Adrenal gland (tissue), 12 donors: Measurements from ENCODE around the gene TAF1C. TPM values are rescaled to one million over a fixed set of nuclear protein-coding genes. Genes with fewer than 3 reads are reported as not detected.

ENCODE experiments used
- DNase-seq, 7 donors: peaks; one replicate each; pipeline ENCODE4 v3.0.0-alpha.2; 2019 to 2020
- H3K27ac ChIP-seq, 5 donors: fragments of 200-600 bp; sonication (generic) in 4 of 5; 1 replicate in 3 of 5; 2 replicates in 2 of 5; pipeline versions ENCODE4 v1.5.1 to v1.8.0; 2016 to 2020; ENCODE audit warnings: mild to moderate bottlenecking in 1 of 5
- H3K27me3 ChIP-seq: fragments of 200-600 bp; 2 replicates; pipeline ENCODE4 v1.8.0; 2021
- H3K36me3 ChIP-seq, 2 donors: fragments of 200-600 bp; replicated peaks in 1 of 2; 1 replicate in 1 of 2; 2 replicates in 1 of 2; pipeline versions ENCODE4 v1.5.1 to v1.8.0; 2018 to 2022
- H3K4me1 ChIP-seq, 2 donors: fragments of 200-600 bp; replicated peaks in 1 of 2; 1 replicate in 1 of 2; 2 replicates in 1 of 2; pipeline versions ENCODE4 v1.5.1 to v1.8.0; 2018 to 2021
- H3K4me3 ChIP-seq, 4 donors: fragments of 200-600 bp; sonication (generic) in 3 of 4; one replicate each; pipeline ENCODE4 v1.5.1; 2016 to 2018
- H3K9me3 ChIP-seq, 3 donors: fragments of 200-600 bp; sonication (generic) in 1 of 3; replicated peaks in 1 of 3; 1 replicate in 2 of 3; 2 replicates in 1 of 3; pipeline versions ENCODE4 v1.5.1 to v1.8.0; 2016 to 2021
- CTCF ChIP-seq, 6 experiments: fragments of 450-650 bp in 4 of 6; fragments of 200-600 bp in 2 of 6; sonication (generic) in 1 of 6; IDR thresholded peaks; 1 replicate in 5 of 6; 2 replicates in 1 of 6; pipeline versions ENCODE4 v1.5.1 to v1.8.0; 2016 to 2021; ENCODE audit warnings: antibody characterized with exemption in 6 of 6, mild to moderate bottlenecking in 2 of 6, moderate library complexity in 1 of 6
- POLR2A ChIP-seq, 2 donors: fragments of 450-650 bp; IDR thresholded peaks; one replicate each; pipeline ENCODE4 v1.6.1; 2017; ENCODE audit warnings: antibody characterized with exemption in 2 of 2, mild to moderate bottlenecking in 2 of 2, moderate library complexity in 1 of 2
- WGBS, 4 donors: extraction: QIAGEN DNeasy Blood & Tissue Kit in 2 of 4; methylation state at CpG; one replicate each; pipeline versions ENCODE4 v1.1.5 to v1.1.7; 2013 to 2017; 5-methylcytosine and 5-hydroxymethylcytosine counted together
- intact Hi-C, 2 donors: fragments of 100-400 bp; cut with DNase I; formaldehyde crosslinking; loops; one replicate each; pipeline versions ENCODE4 v1.14.1 to v1.15.0; 2022 to 2023
- polyA plus RNA-seq, 3 donors: library from polyadenylated mRNA; stranded (reverse); fragments of 200-250 nt in 2 of 3; fragments of 350-450 nt in 1 of 3; fragmentation: Illumina TruSeq in 1 of 3; extraction: RNeasy Lipid Tissue Mini Kit (QIAGEN cat#74804) in 1 of 3; gene quantifications; one replicate each; pipeline ENCODE4 v1.2.3, GENCODE V29; 2013 to 2014
- total RNA-seq, 9 donors: library from RNA; depleted of rRNA in 4 of 9; stranded (reverse); fragments of >200 nt in 4 of 9; fragments of 120-200 nt in 1 of 9; fragmentation: NEBNext Ultra II Directional in 1 of 9; extraction: Animal tissue kit (Norgen Biotek cat#: 25700) in 1 of 9; gene quantifications; one replicate each; pipeline versions ENCODE4 v1.1.0 to v1.2.4, GENCODE V29; 2013 to 2023
- donor health status: healthy with polysubstance abuse.
- donor health status: Bipolar disorder and iron deficiency.
- donor health status: DM: yes; HTN: yes; CAD: no.
- donor health status: DM: no; HTN: no; CAD: no.
- donor health status: DM: no; HTN: no; CAD: no.
- donor health status: DM: yes; HTN: yes; CAD: no.

The TAF1C gene
- total and polyA plus RNA-seq, 12 donors, result 6.4 to 205 (median 40.1) TPM

- intact Hi-C loops, result no loop called here
- peaks cover 12 to 13% of the 10 kb centered on the region in 2 donors for H3K4me1 ChIP-seq
- H3K4me3 ChIP-seq, result no peak overlapping the region
- no peak for TF ChIP-seq POLR2A (IDR thresholded peaks at IDR 0.05)
- TF ChIP-seq CTCF (IDR thresholded peaks at IDR 0.05), result no peak
- 81 to 89% (median 83%) methylated on average over 6 of the region's 6 CpGs for WGBS, 4 donors
- peak overlapping the region in 1 of 5 donors; percentile 84 for H3K27ac ChIP-seq
- no peaks in the 10 kb centered on the region for H3K27me3 ChIP-seq
- DNase-seq, result no peak
- no peaks in the 10 kb centered on the region for H3K36me3 ChIP-seq
- H3K9me3 ChIP-seq, result no peaks in the 10 kb centered on the region
Measured at GRCh38 chr16:84227548-84227947, 40.7 kb upstream of the TAF1C start.

DNA sequence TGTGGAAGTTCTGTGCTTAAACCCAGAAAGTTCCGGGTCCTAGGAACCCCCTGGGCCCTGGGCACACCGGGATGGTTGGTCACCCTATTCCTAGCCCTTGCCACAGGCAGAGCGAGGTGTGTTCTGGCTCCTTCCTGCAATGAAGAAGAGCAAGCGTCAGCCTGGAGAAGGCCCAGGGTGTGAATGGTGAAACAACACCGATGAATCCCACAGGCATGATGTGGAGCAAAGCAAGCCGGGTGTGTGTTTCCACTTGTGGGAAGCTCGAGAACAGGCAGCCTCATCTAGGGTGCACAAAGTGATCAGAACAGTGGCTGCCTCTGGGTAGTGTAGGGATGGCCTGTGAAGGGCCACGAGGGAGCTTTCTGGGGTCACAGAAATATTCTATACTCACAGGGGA, 39.2 kb upstream of the TAF1C start:
- H3K27me3 ChIP-seq, result no peaks in the 10 kb centered on the region
- TF ChIP-seq POLR2A (IDR thresholded peaks at IDR 0.05), result no peak
- DNase-seq, result no peak
- intact Hi-C loops, result no loop called here
- H3K4me3 ChIP-seq, result no peak overlapping the region
- peaks cover 12 to 13% of the 10 kb centered on the region in 2 donors for H3K4me1 ChIP-seq
- H3K27ac ChIP-seq, result no peak overlapping the region
- 61 to 86% (median 81%) methylated on average over 7 to 8 of the region's 8 CpGs for whole genome bisulfite sequencing, 4 donors
- no peaks in the 10 kb centered on the region for H3K9me3 ChIP-seq
- H3K36me3 ChIP-seq, result no peaks in the 10 kb centered on the region

DNA sequence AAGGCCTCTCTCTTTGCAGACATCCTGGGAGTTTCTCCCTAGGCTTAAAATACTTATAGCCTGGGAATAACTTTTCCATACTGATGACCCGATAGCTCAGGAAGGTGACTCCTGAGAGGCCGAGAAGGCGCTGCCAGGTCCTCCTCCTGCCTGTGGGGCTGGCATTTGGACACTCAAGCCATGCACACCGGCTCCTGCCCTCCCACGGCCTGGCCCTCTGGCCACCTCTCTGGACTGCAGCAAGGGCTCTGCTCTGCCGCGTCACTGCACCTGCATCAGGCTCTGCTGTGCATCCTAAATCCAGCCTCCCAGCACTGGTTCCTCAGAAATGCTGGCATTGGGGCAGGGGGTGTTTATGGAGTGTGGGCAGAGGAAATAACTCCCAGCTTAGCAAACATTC, 38.7 kb upstream of the TAF1C start:
- Histone ChIP-seq H3K4me3 (no peak overlapping the region), H3K36me3 (no peaks in the 10 kb centered on the region), H3K27me3 (no peaks in the 10 kb centered on the region), H3K4me1 (peaks cover 12 to 13% of the 10 kb centered on the region in 2 donors), H3K27ac (no peak overlapping the region), H3K9me3 (no peaks in the 10 kb centered on the region)
- TF ChIP-seq CTCF (IDR thresholded peaks at IDR 0.05) (no peak), POLR2A (IDR thresholded peaks at IDR 0.05) (no peak)
- 77 to 98% (median 86%) methylated on average over 4 to 7 of the region's 7 CpGs for WGBS, 4 donors
- DNase-seq, result no peak
- intact Hi-C loops, result no loop called here

- intact Hi-C loops, result no loop called here
Measured at GRCh38 chr16:84225126-84225525, 38.3 kb upstream of the TAF1C start.

More at GRCh38 chr16:84225126-84225525, 38.3 kb upstream of the TAF1C start:
- no peak for DNase-seq
- H3K4me1 ChIP-seq, result peaks cover 12 to 13% of the 10 kb centered on the region in 2 donors
- WGBS, 4 donors, result 69 to 85% (median 79%) methylated on average over 2 to 3 of the region's 3 CpGs
- TF ChIP-seq POLR2A (IDR thresholded peaks at IDR 0.05) (no peak), CTCF (IDR thresholded peaks at IDR 0.05) (no peak)
- H3K4me3 ChIP-seq, result no peak overlapping the region
- H3K36me3 ChIP-seq, result no peaks in the 10 kb centered on the region
- H3K9me3 ChIP-seq, result no peaks in the 10 kb centered on the region
- H3K27me3 ChIP-seq, result no peaks in the 10 kb centered on the region
- H3K27ac ChIP-seq, result no peak overlapping the region
